Measurements from ENCODE around the gene ST8SIA5. TPM values are rescaled to one million over a fixed set of nuclear protein-coding genes. Genes with fewer than 3 reads are reported as not detected.

Gene ST8SIA5
- total RNA-seq, 1 experiment from 2014 or later = 5.4 TPM

- Mint-ChIP-seq H3K9me3 (no peaks in the 10 kb centered on the region), H3K36me3 (no peaks in the 10 kb centered on the region), H3K4me1 (peaks cover 9% of the 10 kb centered on the region), H3K27ac (no peak overlapping the region), H3K27me3 (ENCODE audit: low read depth) (no peaks in the 10 kb centered on the region), H3K4me3 (no peak overlapping the region)
- ChIA-PET POLR2A (no interaction called here), CTCF (interaction anchor here (1.0 to 3.9 kb wide), 10 partner anchors 14 to 474 kb away, joined by 3 to 29 read pairs (median 8); partner anchors contain the start of gene LOXHD1)
- DNase-seq (ENCODE audit: low spot score) (no peak), ATAC-seq (no peak)
- TF ChIP-seq GTF2I (CRISPR knock-in tag; conservative IDR thresholded peaks at IDR 0.05) (no peak), TEAD1 (CRISPR knock-in tag; IDR thresholded peaks at IDR 0.05) (no peak), ZNF423 (CRISPR knock-in tag; IDR thresholded peaks at IDR 0.05) (no peak), JAZF1 (CRISPR knock-in tag; IDR thresholded peaks at IDR 0.05) (no peak), ERG (CRISPR knock-in tag; IDR thresholded peaks at IDR 0.05) (no peak), PRRX2 (CRISPR knock-in tag; IDR thresholded peaks at IDR 0.05) (no peak), ZNF317 (CRISPR knock-in tag; IDR thresholded peaks at IDR 0.05; ENCODE audit: borderline replicate concordance, low read depth) (no peak), CREB1 (CRISPR knock-in tag; IDR thresholded peaks at IDR 0.05) (no peak), MLX (CRISPR knock-in tag; IDR thresholded peaks at IDR 0.05) (no peak)
Measured at GRCh38 chr18:46622451-46622850, 134.4 kb downstream of the ST8SIA5 start.

DNA sequence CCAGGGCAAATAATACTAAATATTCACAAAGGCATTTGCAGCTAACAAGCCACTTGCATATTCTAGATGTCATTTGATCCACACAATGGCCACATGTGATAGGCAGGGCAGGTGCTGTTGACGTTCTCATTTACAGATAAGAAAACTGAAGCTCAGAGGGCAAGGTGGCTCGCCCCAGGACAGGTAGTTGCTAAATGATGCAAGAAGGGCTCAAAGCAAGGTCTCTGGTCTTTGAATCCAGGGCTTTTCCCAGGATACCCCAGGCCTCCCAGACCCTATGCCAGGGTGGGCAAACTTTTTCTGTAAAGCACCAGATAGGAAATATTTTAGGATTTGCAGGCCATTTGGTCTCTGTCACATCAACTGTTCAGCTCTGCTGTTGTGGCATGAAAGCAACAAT is 135.0 kb downstream of the ST8SIA5 start:
- Mint-ChIP-seq H3K4me3 (no peak overlapping the region), H3K27ac (no peak overlapping the region), H3K4me1 (peaks cover 7% of the 10 kb centered on the region), H3K27me3 (ENCODE audit: low read depth) (no peaks in the 10 kb centered on the region), H3K36me3 (no peaks in the 10 kb centered on the region), H3K9me3 (no peaks in the 10 kb centered on the region)
- CTCF ChIA-PET = interaction anchor here (2.0 to 3.9 kb wide), 3 partner anchors 13 to 449 kb away, joined by 7 to 28 read pairs (median 9); a partner anchor contains a TSS
- no peak for TF ChIP-seq KAT7 (CRISPR knock-in tag; IDR thresholded peaks at IDR 0.05; ENCODE audit: borderline replicate concordance)
- TF ChIP-seq RELA (CRISPR knock-in tag; IDR thresholded peaks at IDR 0.05; ENCODE audit: borderline replicate concordance) = no peak
- no peak for TF ChIP-seq NFYB (CRISPR knock-in tag; conservative IDR thresholded peaks at IDR 0.05; ENCODE audit: low read depth)
- no peak for TF ChIP-seq HMGXB4 (CRISPR knock-in tag; IDR thresholded peaks at IDR 0.05)
- no peak for TF ChIP-seq ZNF416 (CRISPR knock-in tag; IDR thresholded peaks at IDR 0.05)
- no peak for TF ChIP-seq E2F4 (CRISPR knock-in tag; IDR thresholded peaks at IDR 0.05; ENCODE audit: borderline replicate concordance, low read depth)
- no peak for TF ChIP-seq OVOL2 (CRISPR knock-in tag; IDR thresholded peaks at IDR 0.05; ENCODE audit: borderline replicate concordance)
- no peak for TF ChIP-seq ZNF232 (CRISPR knock-in tag; IDR thresholded peaks at IDR 0.05)
- no peak for TF ChIP-seq SP1 (CRISPR knock-in tag; conservative IDR thresholded peaks at IDR 0.05)
- TF ChIP-seq ZNF671 (CRISPR knock-in tag; IDR thresholded peaks at IDR 0.05) = no peak
- no peak for TF ChIP-seq CBFB (CRISPR knock-in tag; IDR thresholded peaks at IDR 0.05; ENCODE audit: low read depth)
- no peak for TF ChIP-seq FOXP4 (CRISPR knock-in tag; IDR thresholded peaks at IDR 0.05)
- POLR2A ChIA-PET = no interaction called here
- ATAC-seq (no peak), DNase-seq (ENCODE audit: low spot score) (no peak)
